ENCODE measurements around the gene SLC29A3. TPM values are rescaled to one million over a fixed set of nuclear protein-coding genes. Genes with fewer than 3 reads are reported as not detected.
"Not testable (repeated sequence)": the region's sequence is repeated elsewhere in the genome, so short reads cannot be mapped to it uniquely, and the experiment has no call there.

The SLC29A3 gene
- total and polyA plus RNA-seq, 7 donors = 2.3 to 6.2 (median 4.6) TPM

- no peak overlapping the region for H3K4me3 ChIP-seq
- no peaks in the 10 kb centered on the region for H3K27me3 ChIP-seq
- 64 to 85% methylated on average over 14 of the region's 14 CpGs for WGBS, 2 donors
- no peak for DNase-seq
- H3K36me3 ChIP-seq = no peaks in the 10 kb centered on the region
- intact Hi-C loops (cut with DNase I) = no loop called here
- H3K4me1 ChIP-seq = peaks cover 0 to 39% (median 19%) of the 10 kb centered on the region in 4 donors
- no peaks in the 10 kb centered on the region for H3K9me3 ChIP-seq
- TF ChIP-seq POLR2AphosphoS5 (IDR thresholded peaks at IDR 0.05) = no peak
- no peak for TF ChIP-seq POLR2A (IDR thresholded peaks at IDR 0.05)
- TF ChIP-seq, protein P1, sequence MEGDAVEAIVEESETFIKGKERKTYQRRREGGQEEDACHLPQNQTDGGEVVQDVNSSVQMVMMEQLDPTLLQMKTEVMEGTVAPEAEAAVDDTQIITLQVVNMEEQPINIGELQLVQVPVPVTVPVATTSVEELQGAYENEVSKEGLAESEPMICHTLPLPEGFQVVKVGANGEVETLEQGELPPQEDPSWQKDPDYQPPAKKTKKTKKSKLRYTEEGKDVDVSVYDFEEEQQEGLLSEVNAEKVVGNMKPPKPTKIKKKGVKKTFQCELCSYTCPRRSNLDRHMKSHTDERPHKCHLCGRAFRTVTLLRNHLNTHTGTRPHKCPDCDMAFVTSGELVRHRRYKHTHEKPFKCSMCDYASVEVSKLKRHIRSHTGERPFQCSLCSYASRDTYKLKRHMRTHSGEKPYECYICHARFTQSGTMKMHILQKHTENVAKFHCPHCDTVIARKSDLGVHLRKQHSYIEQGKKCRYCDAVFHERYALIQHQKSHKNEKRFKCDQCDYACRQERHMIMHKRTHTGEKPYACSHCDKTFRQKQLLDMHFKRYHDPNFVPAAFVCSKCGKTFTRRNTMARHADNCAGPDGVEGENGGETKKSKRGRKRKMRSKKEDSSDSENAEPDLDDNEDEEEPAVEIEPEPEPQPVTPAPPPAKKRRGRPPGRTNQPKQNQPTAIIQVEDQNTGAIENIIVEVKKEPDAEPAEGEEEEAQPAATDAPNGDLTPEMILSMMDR (IDR thresholded peaks at IDR 0.05) = no peak
- no peak for TF ChIP-seq EP300 (IDR thresholded peaks at IDR 0.05)
- no peak overlapping the region for H3K27ac ChIP-seq
Observed at GRCh38 chr10:71271662-71272055, 47.4 kb upstream of the SLC29A3 start.

- Histone ChIP-seq H3K4me1 (peaks cover 0 to 34% (median 16%) of the 10 kb centered on the region in 4 donors), H3K4me3 (no peak overlapping the region), H3K27me3 (no peaks in the 10 kb centered on the region), H3K9me3 (no peaks in the 10 kb centered on the region), H3K27ac (no peak overlapping the region), H3K36me3 (no peaks in the 10 kb centered on the region)
- WGBS, 2 donors = 72 to 78% methylated on average over 15 of the region's 15 CpGs
- intact Hi-C loops (cut with DNase I) = no loop called here
- no peak for DNase-seq
- TF ChIP-seq POLR2AphosphoS5 (IDR thresholded peaks at IDR 0.05) = no peak
- TF ChIP-seq, protein P1 (IDR thresholded peaks at IDR 0.05) = no peak
- TF ChIP-seq POLR2A (IDR thresholded peaks at IDR 0.05) = no peak
- TF ChIP-seq EP300 (IDR thresholded peaks at IDR 0.05) = no peak
Observed at GRCh38 chr10:71272056-71272771, 46.8 kb upstream of the SLC29A3 start.

- H3K4me3 ChIP-seq; H3K36me3 ChIP-seq; H3K27ac ChIP-seq; H3K27me3 ChIP-seq; DNase-seq; H3K9me3 ChIP-seq; intact Hi-C loops (cut with DNase I): not testable (repeated sequence)
- 77 to 90% methylated on average over 11 of the region's 11 CpGs for WGBS, 2 donors
- H3K4me1 ChIP-seq = peaks cover 0 to 28% (median 16%) of the 10 kb centered on the region in 4 donors
Observed at GRCh38 chr10:71272974-71273373, 46.1 kb upstream of the SLC29A3 start.

DNA sequence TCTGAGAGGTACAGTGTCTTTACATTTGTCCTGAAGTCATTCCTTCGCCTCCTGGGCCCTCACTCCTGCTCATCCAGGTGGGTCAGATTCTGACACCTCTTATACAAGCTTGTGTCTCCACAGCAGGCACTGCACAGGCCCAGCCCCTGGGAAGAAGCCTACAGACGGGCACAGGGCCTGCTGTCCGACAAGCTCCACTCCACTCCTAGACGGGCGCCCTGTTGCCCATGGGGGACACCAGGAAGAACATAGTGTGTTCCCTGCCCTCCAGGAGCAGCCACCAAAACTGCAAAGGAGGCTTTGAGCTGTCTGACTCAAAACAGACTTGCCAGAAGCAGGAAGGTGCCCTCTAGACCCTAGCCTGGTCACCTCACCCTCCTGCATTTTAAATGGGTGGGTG is 45.6 kb upstream of the SLC29A3 start:
- DNase-seq = no peak
- intact Hi-C loops (cut with DNase I) = no loop called here
- Histone ChIP-seq H3K27me3 (no peaks in the 10 kb centered on the region), H3K4me1 (peaks cover 0 to 22% (median 15%) of the 10 kb centered on the region in 4 donors), H3K4me3 (no peak overlapping the region), H3K27ac (no peak overlapping the region), H3K36me3 (no peaks in the 10 kb centered on the region), H3K9me3 (no peaks in the 10 kb centered on the region)
- TF ChIP-seq EP300 (IDR thresholded peaks at IDR 0.05) (no peak), POLR2AphosphoS5 (IDR thresholded peaks at IDR 0.05) (no peak), POLR2A (IDR thresholded peaks at IDR 0.05) (no peak)
- TF ChIP-seq, protein P1 (IDR thresholded peaks at IDR 0.05) = no peak
- 92 to 94% methylated on average over 5 of the region's 5 CpGs for WGBS, 2 donors

DNA sequence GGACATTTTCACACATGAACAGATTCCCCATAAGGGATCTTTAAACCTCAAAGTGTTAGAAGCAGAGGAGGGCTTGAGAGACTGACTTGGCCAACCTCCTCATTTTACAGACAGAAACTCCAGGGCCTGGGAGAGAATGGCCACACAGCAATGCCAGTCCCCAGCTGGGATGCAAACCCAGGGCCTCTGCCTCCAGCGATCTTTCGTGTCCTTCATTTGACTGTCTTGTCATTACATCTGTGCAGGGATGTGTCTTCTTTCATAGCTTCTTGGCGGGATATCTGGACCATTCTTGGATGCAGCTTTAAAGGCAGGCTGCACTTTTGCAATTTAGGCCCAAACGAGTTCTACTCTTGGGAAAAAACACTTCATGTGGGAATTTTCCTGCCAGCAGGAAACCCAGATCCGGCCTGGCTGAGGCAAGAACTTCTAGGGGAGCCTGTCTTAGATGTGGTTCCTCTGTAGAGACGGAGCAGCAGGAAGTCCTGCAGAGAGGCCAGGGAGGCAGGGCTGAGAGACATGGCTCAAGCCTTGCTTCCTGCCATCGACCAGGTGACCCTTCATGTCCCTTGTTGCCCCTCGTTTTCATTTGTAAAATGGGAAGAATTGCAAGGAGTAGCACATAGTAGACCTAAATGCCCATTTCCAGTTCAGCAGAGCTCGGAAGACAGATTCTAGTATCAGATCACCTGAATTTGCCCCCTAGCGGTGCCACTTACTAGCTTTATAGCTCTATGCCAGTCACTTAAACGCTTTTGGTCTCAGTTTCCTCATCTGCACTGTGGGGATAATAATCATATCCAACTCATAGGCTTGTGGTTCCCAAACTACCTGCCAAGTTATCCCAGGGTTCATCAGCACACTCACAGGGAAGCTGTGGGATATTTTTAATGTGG is 43.9 kb upstream of the SLC29A3 start:
- intact Hi-C loops (cut with DNase I) = no loop called here
- Histone ChIP-seq H3K9me3 (no peaks in the 10 kb centered on the region), H3K36me3 (no peaks in the 10 kb centered on the region), H3K4me3 (no peak overlapping the region), H3K4me1 (peaks cover 0 to 6% (median 2%) of the 10 kb centered on the region in 4 donors), H3K27me3 (no peaks in the 10 kb centered on the region), H3K27ac (no peak overlapping the region)
- 69 to 82% methylated on average over 11 of the region's 11 CpGs for WGBS, 2 donors
- DNase-seq = no peak
- TF ChIP-seq POLR2AphosphoS5 (IDR thresholded peaks at IDR 0.05) = no peak
- TF ChIP-seq EP300 (IDR thresholded peaks at IDR 0.05) = no peak
- no peak for TF ChIP-seq POLR2A (IDR thresholded peaks at IDR 0.05)
- TF ChIP-seq, protein P1 (IDR thresholded peaks at IDR 0.05) = no peak
